ENCODE measurements around the gene GPR42. TPM values are rescaled to one million over a fixed set of nuclear protein-coding genes. Genes with fewer than 3 reads are reported as not detected.

Gene GPR42
- total and polyA plus RNA-seq, 10 of the 15 experiments (the other 5 are each of a cell fraction or from before 2014, with no cell fraction given), result 0.13 TPM; not detected in 9

GRCh38 chr19:35347171-35347929 is 23.5 kb upstream of the GPR42 start, which contains the start of gene FFAR1 (continued):
- TF ChIP-seq SMAD5 (IDR thresholded peaks at IDR 0.05; ENCODE audit: low read depth) (peak; percentile 37; the same call in 1 of the 2 replicates), NBN (IDR thresholded peaks at IDR 0.05) (peak; percentile 54), HCFC1 (IDR thresholded peaks at IDR 0.05; ENCODE audit: low read length) (no peak), CBFB (IDR thresholded peaks at IDR 0.05; ENCODE audit: low read depth) (no peak), CEBPZ (IDR thresholded peaks at IDR 0.05; ENCODE audit: low read depth, low read length) (no peak), ZNF592 (IDR thresholded peaks at IDR 0.05) (peak; percentile 99), CREB1 (IDR thresholded peaks at IDR 0.05; ENCODE audit: low read depth) (peak; percentile 20; the same call in 1 of the 2 replicates), EED (IDR thresholded peaks at IDR 0.05; ENCODE audit: low read depth) (peak; percentile 77), EP300 (IDR thresholded peaks at IDR 0.05; ENCODE audit: borderline replicate concordance in 1 of 2, control insufficient read depth in 1 of 2, low read depth in 2 of 2, low read length in 2 of 2) (peak in 1 of 2 experiments; percentile 66; a peak in 2 of 4 replicates), JUNB (IDR thresholded peaks at IDR 0.05) (peak; percentile 77), CEBPB (IDR thresholded peaks at IDR 0.05; ENCODE audit: borderline replicate concordance in 1 of 2, low read depth in 2 of 2, low read length in 2 of 2) (peak in 1 of 2 experiments; percentile 95; a peak in 2 of 4 replicates)

Data from GM12878 (cell line).